ENCODE measurements around the gene IFNGR2. TPM values are rescaled to one million over a fixed set of nuclear protein-coding genes. Genes with fewer than 3 reads are reported as not detected.

Gene IFNGR2
- total RNA-seq, 1 donor from 2014 or later: 40.5 TPM

DNA sequence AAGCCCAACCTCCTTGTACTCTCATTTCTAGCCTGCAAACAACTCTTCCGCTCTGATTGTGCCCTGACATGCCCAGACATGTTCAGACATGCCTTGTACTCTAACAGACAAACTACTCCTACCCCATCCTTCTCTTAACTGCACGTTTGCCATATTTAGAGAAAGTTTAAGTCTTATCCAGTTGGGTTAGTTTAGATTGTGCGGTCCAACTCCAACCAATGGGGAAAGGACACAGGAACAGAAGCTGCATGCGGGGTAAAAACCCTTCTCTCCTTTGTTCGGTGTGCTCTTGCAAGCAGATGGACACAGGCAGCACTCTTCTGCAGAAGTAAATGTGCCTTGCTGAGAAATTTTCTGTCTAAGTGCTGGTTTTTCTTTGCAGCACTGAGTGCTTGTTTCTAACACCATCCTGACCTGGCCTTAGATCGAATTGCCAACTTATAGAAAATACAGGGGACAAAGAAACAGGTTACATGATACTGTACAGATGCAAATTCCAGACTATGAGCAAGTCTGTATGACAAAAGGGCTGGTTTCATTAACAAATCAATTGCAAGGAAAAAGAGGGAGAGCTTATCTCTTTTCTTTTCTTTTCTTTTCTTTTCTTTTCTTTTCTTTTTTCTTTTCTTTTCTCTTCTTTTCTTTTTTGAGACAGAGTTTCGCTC is 35.8 kb upstream of the IFNGR2 start:
- H3K27me3 Mint-ChIP-seq (ENCODE audit: low read depth): peaks cover 24% of the 10 kb centered on the region
- H3K4me1 Mint-ChIP-seq: no peaks in the 10 kb centered on the region
- H3K4me3 Mint-ChIP-seq: no peak overlapping the region
- TF ChIP-seq, protein P1, sequence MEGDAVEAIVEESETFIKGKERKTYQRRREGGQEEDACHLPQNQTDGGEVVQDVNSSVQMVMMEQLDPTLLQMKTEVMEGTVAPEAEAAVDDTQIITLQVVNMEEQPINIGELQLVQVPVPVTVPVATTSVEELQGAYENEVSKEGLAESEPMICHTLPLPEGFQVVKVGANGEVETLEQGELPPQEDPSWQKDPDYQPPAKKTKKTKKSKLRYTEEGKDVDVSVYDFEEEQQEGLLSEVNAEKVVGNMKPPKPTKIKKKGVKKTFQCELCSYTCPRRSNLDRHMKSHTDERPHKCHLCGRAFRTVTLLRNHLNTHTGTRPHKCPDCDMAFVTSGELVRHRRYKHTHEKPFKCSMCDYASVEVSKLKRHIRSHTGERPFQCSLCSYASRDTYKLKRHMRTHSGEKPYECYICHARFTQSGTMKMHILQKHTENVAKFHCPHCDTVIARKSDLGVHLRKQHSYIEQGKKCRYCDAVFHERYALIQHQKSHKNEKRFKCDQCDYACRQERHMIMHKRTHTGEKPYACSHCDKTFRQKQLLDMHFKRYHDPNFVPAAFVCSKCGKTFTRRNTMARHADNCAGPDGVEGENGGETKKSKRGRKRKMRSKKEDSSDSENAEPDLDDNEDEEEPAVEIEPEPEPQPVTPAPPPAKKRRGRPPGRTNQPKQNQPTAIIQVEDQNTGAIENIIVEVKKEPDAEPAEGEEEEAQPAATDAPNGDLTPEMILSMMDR (conservative IDR thresholded peaks at IDR 0.05): no peak
- no peak for DNase-seq (ENCODE audit: low read depth, low spot score)
- H3K9me3 Mint-ChIP-seq: peaks cover 9% of the 10 kb centered on the region
- H3K36me3 Mint-ChIP-seq (ENCODE audit: low read depth): peaks cover 11% of the 10 kb centered on the region
- H3K27ac Mint-ChIP-seq (ENCODE audit: unreplicated experiment): no peak overlapping the region

DNA sequence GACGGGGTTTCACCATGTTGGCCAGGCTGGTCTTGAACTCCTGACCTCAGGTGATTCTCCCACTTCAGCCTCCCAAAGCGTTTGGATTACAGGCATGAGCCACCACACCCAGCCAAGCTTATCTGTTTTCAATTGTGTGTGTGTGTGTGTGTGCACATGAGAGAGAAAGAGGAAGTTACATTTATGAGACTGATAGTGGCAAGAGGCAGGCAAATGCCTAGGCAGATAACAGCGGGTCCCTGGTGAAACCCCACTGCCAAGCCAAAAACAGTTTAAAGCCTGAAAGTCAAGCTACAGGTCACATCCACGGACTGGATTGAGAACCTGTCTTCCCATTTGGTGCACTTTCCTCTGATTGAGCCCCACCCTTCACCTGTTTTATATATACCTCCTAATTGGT is 35.1 kb upstream of the IFNGR2 start:
- no peaks in the 10 kb centered on the region for H3K4me1 Mint-ChIP-seq

DNA sequence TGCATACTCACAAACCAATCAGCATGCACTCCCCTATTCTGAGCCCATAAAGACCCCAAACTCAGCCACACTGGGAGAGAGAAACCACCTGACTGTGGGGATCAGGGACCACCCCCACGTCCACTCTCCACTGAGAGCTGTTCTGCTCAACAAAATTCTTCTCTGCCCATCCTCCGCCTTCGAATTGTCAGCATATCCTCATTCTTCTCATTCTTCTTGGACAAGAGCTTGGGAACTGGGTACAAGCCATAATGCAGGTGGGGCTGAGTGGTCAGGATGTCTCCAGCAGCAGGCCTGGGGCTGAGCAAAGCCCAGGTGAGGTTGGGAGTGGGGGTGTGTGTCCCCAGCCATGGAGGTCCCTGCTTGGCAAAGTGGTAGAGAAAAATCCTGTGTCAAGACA is 34.6 kb upstream of the IFNGR2 start:
- DNase-seq (ENCODE audit: low read depth, low spot score): no peak
- H3K4me3 Mint-ChIP-seq: no peak overlapping the region
- H3K27ac Mint-ChIP-seq (ENCODE audit: unreplicated experiment): no peak overlapping the region
- H3K4me1 Mint-ChIP-seq: no peaks in the 10 kb centered on the region
- peaks cover 9% of the 10 kb centered on the region for H3K9me3 Mint-ChIP-seq
- TF ChIP-seq, protein P1 (conservative IDR thresholded peaks at IDR 0.05): no peak
- H3K36me3 Mint-ChIP-seq (ENCODE audit: low read depth): peaks cover 11% of the 10 kb centered on the region
- peaks cover 17% of the 10 kb centered on the region for H3K27me3 Mint-ChIP-seq (ENCODE audit: low read depth)

More for the DNA sequence above, 35.1 kb upstream of the IFNGR2 start:
- H3K9me3 Mint-ChIP-seq: peaks cover 9% of the 10 kb centered on the region
- peaks cover 11% of the 10 kb centered on the region for H3K36me3 Mint-ChIP-seq (ENCODE audit: low read depth)
- H3K4me3 Mint-ChIP-seq: no peak overlapping the region
- DNase-seq (ENCODE audit: low read depth, low spot score): no peak
- peak overlapping the region; percentile 35 for H3K27ac Mint-ChIP-seq (ENCODE audit: unreplicated experiment)
- TF ChIP-seq, protein P1 (conservative IDR thresholded peaks at IDR 0.05): no peak
- peaks cover 19% of the 10 kb centered on the region for H3K27me3 Mint-ChIP-seq (ENCODE audit: low read depth)

DNA sequence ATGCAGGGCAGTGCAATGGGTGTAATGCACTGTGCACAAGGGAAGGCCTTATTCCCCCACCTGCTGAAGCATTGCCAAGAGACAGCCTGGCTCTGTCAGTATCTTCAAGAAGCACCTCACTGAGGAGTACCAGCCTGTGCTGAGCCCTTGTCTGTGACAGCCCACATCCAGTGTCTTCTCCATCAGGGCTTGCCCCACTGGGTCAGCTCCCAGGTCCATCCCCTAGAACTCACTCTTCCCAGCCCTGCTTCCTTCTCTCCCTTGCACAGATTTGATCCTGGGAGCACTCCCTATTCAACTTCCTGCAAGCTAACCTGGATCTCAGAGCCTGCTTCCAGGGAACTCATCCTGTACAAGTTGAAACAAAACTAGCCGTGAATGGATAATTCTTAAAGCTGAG is 33.6 kb upstream of the IFNGR2 start:
- Mint-ChIP-seq H3K4me1 (no peaks in the 10 kb centered on the region), H3K36me3 (ENCODE audit: low read depth) (peaks cover 11% of the 10 kb centered on the region), H3K9me3 (peaks cover 9% of the 10 kb centered on the region), H3K4me3 (no peak overlapping the region), H3K27ac (ENCODE audit: unreplicated experiment) (no peak overlapping the region), H3K27me3 (ENCODE audit: low read depth) (peaks cover 9% of the 10 kb centered on the region)
- TF ChIP-seq, protein P1 (conservative IDR thresholded peaks at IDR 0.05): no peak
- DNase-seq (ENCODE audit: low read depth, low spot score): no peak

DNA sequence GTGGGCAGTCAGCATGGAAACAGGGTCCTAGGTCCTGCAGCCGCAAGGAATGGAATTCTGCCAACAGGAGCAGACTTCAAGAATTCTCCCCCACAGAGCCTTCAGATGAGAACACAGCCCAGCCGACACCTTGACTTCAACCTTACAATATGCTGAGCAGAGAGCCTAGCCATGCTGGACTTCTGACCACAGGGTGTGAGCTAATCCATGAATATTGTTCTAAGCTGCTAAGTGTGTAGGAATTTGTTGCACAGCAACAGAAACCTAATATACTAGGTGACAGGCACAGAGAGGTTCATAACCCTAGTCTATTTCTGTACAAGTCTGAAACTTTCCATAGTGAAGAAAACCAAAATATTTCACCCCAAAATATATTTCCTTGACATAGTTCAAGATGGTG is 32.9 kb upstream of the IFNGR2 start:
- H3K4me1 Mint-ChIP-seq: no peaks in the 10 kb centered on the region
- TF ChIP-seq, protein P1 (conservative IDR thresholded peaks at IDR 0.05): no peak
- no peak overlapping the region for H3K27ac Mint-ChIP-seq (ENCODE audit: unreplicated experiment)

More for the DNA sequence above, 32.9 kb upstream of the IFNGR2 start:
- DNase-seq (ENCODE audit: low read depth, low spot score): no peak
- H3K27me3 Mint-ChIP-seq (ENCODE audit: low read depth): peaks cover 7% of the 10 kb centered on the region
- peaks cover 9% of the 10 kb centered on the region for H3K9me3 Mint-ChIP-seq
- peaks cover 11% of the 10 kb centered on the region for H3K36me3 Mint-ChIP-seq (ENCODE audit: low read depth)
- no peak overlapping the region for H3K4me3 Mint-ChIP-seq
